PC-9 (cell line): Measurements from ENCODE around the gene NOM1. TPM values are rescaled to one million over a fixed set of nuclear protein-coding genes. Genes with fewer than 3 reads are reported as not detected.

ENCODE experiments used
- BruUV-seq: library from RNA; stranded (reverse); fragments of 400-500 nt; replicated peaks from 2 replicates; lab custom pipeline; 2021; lab: Mats Ljungman, UMichigan
- CTCF ChIA-PET: fragments of 300-600 bp; sonication (Branson Sonifier 250); formaldehyde crosslinking; loops from one replicate; lab custom pipeline; 2022; ENCODE audit warnings: antibody characterized with exemption; lab: Charles Lee
- POLR2A ChIA-PET: fragments of 300-600 bp; sonication (Branson Sonifier 250); formaldehyde crosslinking; loops from one replicate; lab custom pipeline; 2022; ENCODE audit warnings: antibody characterized with exemption; ENCODE audit not compliant: unreplicated experiment; lab: Charles Lee
- DNase-seq, 2 experiments: peaks; one replicate each; pipeline versions ENCODE4 v3.0.0 to v3.0.0-alpha.2; 2015 to 2022; ENCODE audit warnings: mixed read lengths in 1 of 2
- H2AFZ ChIP-seq: fragments of 200-600 bp; sonication (generic); 2 replicates; pipeline ENCODE4 v1.8.1; 2017; ENCODE audit warnings: antibody characterized with exemption
- H3F3A ChIP-seq: fragments of 200-600 bp; sonication (generic); 2 replicates; pipeline ENCODE4 v1.8.1; 2017; ENCODE audit warnings: antibody characterized with exemption, mild to moderate bottlenecking, low read depth; ENCODE audit not compliant: insufficient read depth
- H3K27ac ChIP-seq: fragments of 200-600 bp; sonication (generic); 2 replicates; pipeline ENCODE4 v1.6.1; 2016; ENCODE audit warnings: mixed run types
- H3K27me3 ChIP-seq: fragments of 200-600 bp; sonication (generic); 2 replicates; pipeline ENCODE4 v1.6.1; 2016; ENCODE audit warnings: low read depth, mixed run types; ENCODE audit not compliant: insufficient read depth
- H3K36me3 ChIP-seq: fragments of 200-600 bp; sonication (generic); 2 replicates; pipeline ENCODE4 v1.6.1; 2016; ENCODE audit warnings: low read depth, mixed run types
- H3K4me1 ChIP-seq: fragments of 200-600 bp; sonication (generic); replicated peaks from 2 replicates; pipeline ENCODE4 v1.6.1; 2016; ENCODE audit warnings: mixed run types; ENCODE audit not compliant: insufficient read depth
- H3K4me2 ChIP-seq: fragments of 200-600 bp; sonication (generic); 2 replicates; pipeline ENCODE4 v1.6.1; 2017; ENCODE audit warnings: mixed run types
- H3K4me3 ChIP-seq: fragments of 200-600 bp; sonication (generic); 2 replicates; pipeline ENCODE4 v1.6.1; 2016; ENCODE audit warnings: mixed run types
- H3K79me2 ChIP-seq: fragments of 200-600 bp; sonication (generic); 2 replicates; pipeline ENCODE4 v1.6.1; 2017; ENCODE audit warnings: low read depth, mixed run types
- H3K9me2 ChIP-seq: fragments of 200-600 bp; sonication (generic); 2 replicates; pipeline ENCODE4 v1.8.1; 2017; ENCODE audit warnings: mild to moderate bottlenecking; ENCODE audit not compliant: insufficient read depth
- H3K9me3 ChIP-seq: fragments of 200-600 bp; sonication (generic); 2 replicates; pipeline ENCODE4 v1.8.1; 2016; ENCODE audit warnings: low read depth; ENCODE audit not compliant: insufficient read depth
- H4K20me1 ChIP-seq: fragments of 200-600 bp; sonication (generic); 2 replicates; pipeline ENCODE4 v1.8.1; 2017; ENCODE audit not compliant: insufficient read depth
- CTCF ChIP-seq: fragments of 200-600 bp; sonication (generic); conservative IDR thresholded peaks from 2 replicates; pipeline ENCODE4 v1.6.1; 2017; ENCODE audit warnings: mixed run types, antibody characterized with exemption, mild to moderate bottlenecking, moderate library complexity
- EZH2 ChIP-seq: fragments of 200-600 bp; sonication (generic); IDR thresholded peaks from 2 replicates; pipeline ENCODE4 v1.8.0; 2017; ENCODE audit warnings: antibody characterized with exemption, low read depth
- intact Hi-C: fragments of 100-400 bp; cut with micrococcal nuclease; formaldehyde crosslinking; loops from one replicate; pipeline ENCODE4 v1.10.0; 2022; ENCODE audit not compliant: unreplicated experiment
- total RNA-seq: library from RNA; stranded (reverse); gene quantifications from 2 replicates; pipeline ENCODE4 v1.2.3, GENCODE V29; 2021

NOM1 gene
- total RNA-seq, 1 experiment from 2014 or later, result 25.4 TPM

DNA sequence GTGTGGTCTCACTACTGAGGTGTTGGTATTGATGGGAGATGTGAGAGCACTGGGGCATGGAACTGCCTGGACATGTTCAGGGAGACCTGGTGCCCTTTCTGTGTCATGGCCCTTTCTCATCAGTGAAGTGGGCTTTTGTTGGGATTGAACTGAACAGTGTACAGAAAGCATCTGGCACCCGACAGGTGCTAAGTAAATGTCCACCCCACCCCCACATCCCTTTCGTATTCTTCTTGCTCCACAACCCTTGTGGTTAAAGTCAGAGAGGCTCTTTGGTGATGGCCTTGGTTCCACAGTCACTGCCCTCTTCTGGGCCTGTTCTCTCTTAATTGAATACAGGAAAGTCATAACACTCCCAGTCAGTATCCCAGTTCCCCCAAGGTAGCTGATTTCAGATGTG, 5.4 kb downstream of the NOM1 start:
- H3K9me2 ChIP-seq, result no peaks in the 10 kb centered on the region
- BruUV-seq, result no TSS peak
- ChIA-PET CTCF (interaction anchor here (0.6 kb wide), 1 partner anchor 1324 kb away, joined by 5 read pairs; no protein-coding TSS in a partner anchor), POLR2A (no interaction called here)
- TF ChIP-seq EZH2 (no peak), CTCF (no peak)
- peaks cover 59% of the 10 kb centered on the region for H3K36me3 ChIP-seq
- H3K9me3 ChIP-seq, result no peaks in the 10 kb centered on the region
- peaks cover 8% of the 10 kb centered on the region; the same call in 1 of the 2 replicates for H3F3A ChIP-seq
- H3K4me2 ChIP-seq, result no peak overlapping the region
- intact Hi-C loops, result loop anchor here (5.0 kb wide), 1 partner anchor 1148 kb away; no protein-coding TSS in a partner anchor
- peaks cover 16% of the 10 kb centered on the region for H3K4me1 ChIP-seq
- H3K79me2 ChIP-seq, result peaks cover 58% of the 10 kb centered on the region
- DNase-seq, result no peak
- H3K27ac ChIP-seq, result no peak overlapping the region
- peaks cover 65% of the 10 kb centered on the region for H4K20me1 ChIP-seq
- H3K4me3 ChIP-seq, result no peak overlapping the region
- H2AFZ ChIP-seq, result no peak overlapping the region
- H3K27me3 ChIP-seq, result no peaks in the 10 kb centered on the region

DNA sequence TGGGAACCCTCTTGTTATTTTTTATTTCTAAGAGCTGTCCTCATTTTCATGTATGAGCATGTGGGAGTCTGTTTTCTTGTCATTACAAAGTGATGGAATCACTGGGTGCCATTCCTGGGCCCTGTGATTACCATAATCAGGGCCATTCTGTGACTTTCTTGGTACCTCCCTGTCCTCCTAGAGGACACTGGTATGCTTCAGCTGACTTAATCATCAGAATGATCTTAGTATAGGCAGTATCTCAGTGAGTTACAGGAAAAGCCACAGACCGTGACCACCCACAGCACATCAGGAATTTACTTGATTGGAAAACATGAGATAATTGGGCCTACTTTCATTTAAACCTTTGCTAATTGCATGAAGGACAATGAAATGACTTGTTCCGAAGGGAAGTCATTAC, 7.2 kb downstream of the NOM1 start:
- H3K9me2 ChIP-seq, result no peaks in the 10 kb centered on the region
- peaks cover 67% of the 10 kb centered on the region for H3K36me3 ChIP-seq
- no peaks in the 10 kb centered on the region for H3K9me3 ChIP-seq
- no peak overlapping the region for H2AFZ ChIP-seq
- H3K4me3 ChIP-seq, result no peak overlapping the region
- POLR2A ChIA-PET, result interaction anchor here (0.7 kb wide), 1 partner anchor 9 kb away, joined by 7 read pairs; no protein-coding TSS in a partner anchor
- CTCF ChIA-PET, result interaction anchor here (0.7 kb wide), 1 partner anchor 426 kb away, joined by 3 read pairs; no protein-coding TSS in a partner anchor
- peaks cover 41% of the 10 kb centered on the region for H3K79me2 ChIP-seq
- intact Hi-C loops, result no loop called here
- H3F3A ChIP-seq, result no peaks in the 10 kb centered on the region; the same call in 1 of the 2 replicates
- peaks cover 49% of the 10 kb centered on the region for H4K20me1 ChIP-seq
- H3K4me1 ChIP-seq, result peaks cover 7% of the 10 kb centered on the region
- BruUV-seq, result no TSS peak
- no peaks in the 10 kb centered on the region for H3K27me3 ChIP-seq
- H3K4me2 ChIP-seq, result no peak overlapping the region
- no peak overlapping the region for H3K27ac ChIP-seq
- DNase-seq, result no peak
- TF ChIP-seq CTCF (no peak), EZH2 (no peak)

GRCh38 chr7:156962145-156962544, 12.6 kb downstream of the NOM1 start:
- CTCF ChIA-PET, result no interaction called here

More at GRCh38 chr7:156962145-156962544, 12.6 kb downstream of the NOM1 start:
- POLR2A ChIA-PET, result no interaction called here
- H3K27ac ChIP-seq, result no peak overlapping the region
- no peak overlapping the region for H3K4me3 ChIP-seq
- H4K20me1 ChIP-seq, result peaks cover 24% of the 10 kb centered on the region
- no peaks in the 10 kb centered on the region for H3K4me1 ChIP-seq
- no peak for DNase-seq
- H3K9me2 ChIP-seq, result no peaks in the 10 kb centered on the region
- no peaks in the 10 kb centered on the region for H3K9me3 ChIP-seq
- no peak overlapping the region for H2AFZ ChIP-seq
- no peaks in the 10 kb centered on the region for H3F3A ChIP-seq
- no TSS peak for BruUV-seq
- H3K79me2 ChIP-seq, result 0 out of 2 replicates have a peak, but pooled peaks cover 2% of the 10 kb centered on the region
- intact Hi-C loops, result no loop called here
- peaks cover 55% of the 10 kb centered on the region for H3K36me3 ChIP-seq
- H3K4me2 ChIP-seq, result no peak overlapping the region
- TF ChIP-seq CTCF, result no peak
- no peak for TF ChIP-seq EZH2
- H3K27me3 ChIP-seq, result no peaks in the 10 kb centered on the region
